Peyer's patch (tissue), 4 donors: ENCODE data around the gene CADPS2.

Experiments used
- CTCF ChIP-seq, 6 experiments: fragments of 450-650 bp in 4 of 6; fragments of 200-600 bp in 2 of 6; sonication (generic) in 1 of 6; IDR thresholded peaks; one replicate each; pipeline ENCODE4 v1.5.1; 2017 to 2019; ENCODE audit warnings: antibody characterized with exemption in 6 of 6, mild to moderate bottlenecking in 3 of 6, moderate library complexity in 1 of 6
- POLR2A ChIP-seq, 2 donors: fragments of 450-650 bp; IDR thresholded peaks; one replicate each; pipeline ENCODE4 v1.5.1; 2017; ENCODE audit warnings: antibody characterized with exemption in 2 of 2, mild to moderate bottlenecking in 2 of 2, moderate library complexity in 2 of 2

GRCh38 chr7:122887848-122888247, 1.6 kb upstream of the CADPS2 start:
- TF ChIP-seq CTCF (IDR thresholded peaks at IDR 0.05) (no peak), POLR2A (IDR thresholded peaks at IDR 0.05) (no peak)
